ENCODE results near the gene GTPBP3. TPM values are rescaled to one million over a fixed set of nuclear protein-coding genes. Genes with fewer than 3 reads are reported as not detected.

The GTPBP3 gene
- total RNA-seq, 1 experiment from 2014 or later, result 62.9 TPM

GRCh38 chr19:17296976-17297375 is 40.4 kb upstream of the GTPBP3 start:
- Histone ChIP-seq H3K79me2 (ENCODE audit: insufficient read depth, low read length) (no peaks in the 10 kb centered on the region), H3K9ac (ENCODE audit: extremely low read depth, insufficient read length, low read length) (no peak overlapping the region), H3K9me3 (ENCODE audit: control insufficient read depth, low read depth, low read length) (no peaks in the 10 kb centered on the region), H3K4me1 (ENCODE audit: insufficient read depth, low read length) (no peaks in the 10 kb centered on the region; the same call in 1 of the 2 replicates), H3K4ac (ENCODE audit: low read depth, low read length) (no peak overlapping the region), H3K14ac (ENCODE audit: insufficient read depth, low read length) (no peak overlapping the region), H4K91ac (ENCODE audit: insufficient read length, low read depth, low read length) (no peak overlapping the region), H3K27me3 (ENCODE audit: insufficient read depth, low read length) (no peaks in the 10 kb centered on the region), H4K8ac (replicated peaks; ENCODE audit: insufficient read length, low read depth, low read length) (no peak overlapping the region), H2BK120ac (ENCODE audit: low read depth, low read length, poor library complexity, severe bottlenecking) (no peak overlapping the region), H2AFZ (ENCODE audit: low read length) (no peak overlapping the region), H3K27ac (ENCODE audit: insufficient read length, low read depth, low read length) (no peak overlapping the region), H3T11ph (ENCODE audit: low read length) (no peak overlapping the region), H2BK12ac (ENCODE audit: insufficient read length, low read depth, low read length) (no peak overlapping the region), H2AK5ac (ENCODE audit: insufficient read length, low read length) (no peak overlapping the region), H2BK20ac (ENCODE audit: low read depth, low read length, poor library complexity, severe bottlenecking) (no peak overlapping the region), H3K79me1 (ENCODE audit: insufficient read depth, low read depth, low read length, poor library complexity, severe bottlenecking) (no peaks in the 10 kb centered on the region), H4K20me1 (ENCODE audit: control insufficient read depth, insufficient read depth, insufficient read length) (no peaks in the 10 kb centered on the region), H3K18ac (ENCODE audit: insufficient read length, low read depth, low read length) (no peak overlapping the region), H2BK15ac (ENCODE audit: low read depth, low read length) (no peak overlapping the region), H3K23ac (ENCODE audit: insufficient read length, low read depth, low read length) (no peak overlapping the region), H3K23me2 (ENCODE audit: insufficient read length, low read depth, low read length, poor library complexity, severe bottlenecking) (no peaks in the 10 kb centered on the region), H2BK5ac (ENCODE audit: insufficient read length, low read length) (no peak overlapping the region), H3K4me2 (ENCODE audit: insufficient read depth, insufficient read length, low read length) (no peak overlapping the region), H4K5ac (ENCODE audit: insufficient read length, low read depth, low read length) (no peak overlapping the region), H3K56ac (ENCODE audit: insufficient read length, low read depth, low read length) (no peak overlapping the region)
- Mint-ChIP-seq H3K4me3 (no peak overlapping the region), H3K4me1 (peaks cover 5 to 15% of the 10 kb centered on the region in 2 experiments), H3K27ac (peak overlapping the region in 2 of 3 experiments; percentile 58 to 68; a peak in 1 of 7 replicates), H3K27me3 (ENCODE audit: low read depth) (no peaks in the 10 kb centered on the region), H3K36me3 (ENCODE audit: insufficient read depth in 1 of 3, low read depth in 3 of 3) (peaks cover 20 to 34% (median 28%) of the 10 kb centered on the region in 3 experiments), H3K9me3 (peaks cover 4% of the 10 kb centered on the region in 2 experiments; a peak in 3 of 5 replicates)
- TF ChIP-seq CTCF (conservative IDR thresholded peaks at IDR 0.05), result no peak
- DNase-seq, result no peak
- no CpG with 5 or more reads among the region's 6 CpGs for WGBS (ENCODE audit: extremely low coverage, insufficient read length, low lambda C conversion rate)

All from H9 (cell line).